HL-60 (cell line): Measurements from ENCODE around the gene ARHGAP21.

ENCODE experiments used
- CTCF ChIP-seq: IDR thresholded peaks from one replicate; pipeline ENCODE4 v1.5.1; 2011; ENCODE audit warnings: low read length, control low read depth, inconsistent platforms; ENCODE audit not compliant: insufficient read depth
- GABPA ChIP-seq: IDR thresholded peaks from 2 replicates; pipeline ENCODE4 v1.6.1; 2012; ENCODE audit warnings: low read depth
- TF ChIP-seq, protein P1 (sequence below): IDR thresholded peaks from 2 replicates; pipeline ENCODE4 v1.6.1; 2012; ENCODE audit warnings: low read depth; ENCODE audit not compliant: insufficient replicate concordance

DNA sequence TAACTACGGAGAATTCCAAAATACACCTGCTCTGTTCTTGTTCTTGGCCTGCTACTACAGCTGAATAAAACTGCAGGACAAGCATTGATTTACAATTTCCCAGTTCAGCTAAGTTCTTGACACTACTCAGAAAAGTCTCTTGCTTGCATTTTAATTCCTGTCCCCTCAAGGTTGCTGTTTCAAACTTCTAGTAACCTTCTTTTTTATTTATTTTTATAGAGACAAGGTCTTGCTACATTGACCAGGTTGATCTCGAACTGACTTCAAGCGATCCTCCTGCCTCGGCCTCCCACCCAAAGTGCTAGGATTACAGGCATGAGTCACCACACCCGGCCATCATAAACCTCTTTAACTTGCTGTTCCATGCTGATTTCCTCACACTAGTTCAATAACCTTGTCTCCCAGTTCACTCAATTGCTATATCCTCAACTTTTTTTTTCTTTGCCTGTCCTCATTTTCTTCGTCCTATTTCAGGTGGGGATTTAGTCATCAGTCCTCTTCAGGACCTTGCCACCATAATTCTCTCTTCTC is 79.9 kb downstream of the ARHGAP21 start:
- TF ChIP-seq CTCF: no peak
- TF ChIP-seq GABPA: no peak
- TF ChIP-seq, protein P1, sequence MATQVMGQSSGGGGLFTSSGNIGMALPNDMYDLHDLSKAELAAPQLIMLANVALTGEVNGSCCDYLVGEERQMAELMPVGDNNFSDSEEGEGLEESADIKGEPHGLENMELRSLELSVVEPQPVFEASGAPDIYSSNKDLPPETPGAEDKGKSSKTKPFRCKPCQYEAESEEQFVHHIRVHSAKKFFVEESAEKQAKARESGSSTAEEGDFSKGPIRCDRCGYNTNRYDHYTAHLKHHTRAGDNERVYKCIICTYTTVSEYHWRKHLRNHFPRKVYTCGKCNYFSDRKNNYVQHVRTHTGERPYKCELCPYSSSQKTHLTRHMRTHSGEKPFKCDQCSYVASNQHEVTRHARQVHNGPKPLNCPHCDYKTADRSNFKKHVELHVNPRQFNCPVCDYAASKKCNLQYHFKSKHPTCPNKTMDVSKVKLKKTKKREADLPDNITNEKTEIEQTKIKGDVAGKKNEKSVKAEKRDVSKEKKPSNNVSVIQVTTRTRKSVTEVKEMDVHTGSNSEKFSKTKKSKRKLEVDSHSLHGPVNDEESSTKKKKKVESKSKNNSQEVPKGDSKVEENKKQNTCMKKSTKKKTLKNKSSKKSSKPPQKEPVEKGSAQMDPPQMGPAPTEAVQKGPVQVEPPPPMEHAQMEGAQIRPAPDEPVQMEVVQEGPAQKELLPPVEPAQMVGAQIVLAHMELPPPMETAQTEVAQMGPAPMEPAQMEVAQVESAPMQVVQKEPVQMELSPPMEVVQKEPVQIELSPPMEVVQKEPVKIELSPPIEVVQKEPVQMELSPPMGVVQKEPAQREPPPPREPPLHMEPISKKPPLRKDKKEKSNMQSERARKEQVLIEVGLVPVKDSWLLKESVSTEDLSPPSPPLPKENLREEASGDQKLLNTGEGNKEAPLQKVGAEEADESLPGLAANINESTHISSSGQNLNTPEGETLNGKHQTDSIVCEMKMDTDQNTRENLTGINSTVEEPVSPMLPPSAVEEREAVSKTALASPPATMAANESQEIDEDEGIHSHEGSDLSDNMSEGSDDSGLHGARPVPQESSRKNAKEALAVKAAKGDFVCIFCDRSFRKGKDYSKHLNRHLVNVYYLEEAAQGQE: no peak
